Measurements from ENCODE around the gene C2CD2. TPM values are rescaled to one million over a fixed set of nuclear protein-coding genes. Genes with fewer than 3 reads are reported as not detected.

C2CD2 gene
- total RNA-seq, 4 donors from 2014 or later: 39.4 to 79.5 (median 49.4) TPM

- 38 to 59% methylated on average over 2 to 5 of the region's 5 CpGs for WGBS, 2 donors
- no peak for TF ChIP-seq CTCF (IDR thresholded peaks at IDR 0.05)
- no peak for TF ChIP-seq POLR2A (IDR thresholded peaks at IDR 0.05)
- intact Hi-C loops (cut with DNase I; ENCODE audit: low total_unique reads): no loop called here
- no peak overlapping the region for H3K4me3 ChIP-seq (ENCODE audit: low read depth, poor library complexity, severe bottlenecking)
- DNase-seq (ENCODE audit: low spot score in 2 of 2): no peak
Observed at GRCh38 chr21:41929248-41929647, 24.6 kb downstream of the C2CD2 start.

- no peak overlapping the region for H3K4me3 ChIP-seq (ENCODE audit: low read depth, poor library complexity, severe bottlenecking)
- no peak for TF ChIP-seq POLR2A (IDR thresholded peaks at IDR 0.05)
- no peak for TF ChIP-seq CTCF (IDR thresholded peaks at IDR 0.05)
- WGBS, 2 donors: 78 to 80% methylated on average over 10 of the region's 10 CpGs
- intact Hi-C loops (cut with DNase I; ENCODE audit: low total_unique reads): no loop called here
- DNase-seq (ENCODE audit: low spot score in 2 of 2): no peak
Observed at GRCh38 chr21:41928621-41929220, 25.1 kb downstream of the C2CD2 start.

- TF ChIP-seq CTCF (IDR thresholded peaks at IDR 0.05): no peak
- no peak for TF ChIP-seq POLR2A (IDR thresholded peaks at IDR 0.05)
- intact Hi-C loops (cut with DNase I; ENCODE audit: low total_unique reads): no loop called here
- WGBS, 2 donors: 88 to 89% methylated on average over 17 of the region's 17 CpGs
Observed at GRCh38 chr21:41927727-41928409, 25.9 kb downstream of the C2CD2 start.

GRCh38 chr21:41926807-41927171 lies 27.0 kb downstream of the C2CD2 start:
- intact Hi-C loops (cut with DNase I; ENCODE audit: low total_unique reads): no loop called here
- no peak overlapping the region for H3K4me3 ChIP-seq (ENCODE audit: low read depth, poor library complexity, severe bottlenecking)
- 24 to 29% methylated on average over 3 of the region's 3 CpGs for WGBS, 2 donors
- TF ChIP-seq CTCF (IDR thresholded peaks at IDR 0.05) (no peak), POLR2A (IDR thresholded peaks at IDR 0.05) (no peak)
- no peak for DNase-seq (ENCODE audit: low spot score in 2 of 2)

More at GRCh38 chr21:41927727-41928409, 25.9 kb downstream of the C2CD2 start:
- no peak overlapping the region for H3K4me3 ChIP-seq (ENCODE audit: low read depth, poor library complexity, severe bottlenecking)
- no peak for DNase-seq (ENCODE audit: low spot score in 2 of 2)

GRCh38 chr21:41926117-41926806 lies 27.6 kb downstream of the C2CD2 start:
- TF ChIP-seq CTCF (IDR thresholded peaks at IDR 0.05) (no peak), POLR2A (IDR thresholded peaks at IDR 0.05) (no peak)
- H3K4me3 ChIP-seq (ENCODE audit: low read depth, poor library complexity, severe bottlenecking): no peak overlapping the region
- no peak for DNase-seq (ENCODE audit: low spot score in 2 of 2)
- intact Hi-C loops (cut with DNase I; ENCODE audit: low total_unique reads): no loop called here
- 24 to 31% methylated on average over 11 of the region's 11 CpGs for WGBS, 2 donors
